ENCODE data around the gene TKT. TPM values are rescaled to one million over a fixed set of nuclear protein-coding genes. Genes with fewer than 3 reads are reported as not detected.
A peak's percentile ranks its signal among the peaks of the same experiment; 100 is the strongest.

The TKT gene
- polyA plus RNA-seq, 4 donors = 58.8 to 407 (median 128) TPM

DNA sequence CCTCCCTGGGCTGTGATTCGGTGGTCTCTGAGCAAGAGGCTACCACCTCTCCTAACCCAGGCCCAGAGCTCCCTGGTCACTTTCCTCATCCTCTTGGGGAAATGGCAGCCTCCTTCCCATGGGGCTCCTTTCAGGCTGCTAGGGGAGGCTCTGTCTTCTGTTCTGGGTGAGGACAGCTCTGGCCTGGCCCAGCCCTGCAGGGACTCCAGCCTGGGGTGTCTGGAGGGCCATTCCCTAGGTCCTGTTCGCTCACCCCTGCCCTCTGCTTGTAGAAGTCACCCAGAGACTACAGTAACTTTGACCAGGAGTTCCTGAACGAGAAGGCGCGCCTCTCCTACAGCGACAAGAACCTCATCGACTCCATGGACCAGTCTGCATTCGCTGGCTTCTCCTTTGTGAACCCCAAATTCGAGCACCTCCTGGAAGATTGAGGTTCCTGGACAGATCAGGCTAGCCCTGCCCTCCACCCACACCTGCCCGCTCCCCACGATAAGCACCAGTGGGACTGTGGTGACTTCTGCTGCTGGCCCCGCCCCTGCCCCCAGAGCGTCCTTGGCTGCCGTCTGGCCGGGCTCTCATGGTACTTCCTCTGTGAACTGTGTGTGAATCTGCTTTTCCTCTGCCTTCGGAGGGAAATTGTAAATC is 63.9 kb downstream of the TKT start:
- no peak for DNase-seq
- Histone ChIP-seq H3K4me3 (ENCODE audit: low read depth in 1 of 3, low read length in 3 of 3) (no peak overlapping the region), H3K4me1 (ENCODE audit: control insufficient read depth in 3 of 3, insufficient read depth in 2 of 3, low read depth in 1 of 3, low read length in 2 of 3) (peaks cover 0 to 22% (median 2%) of the 10 kb centered on the region in 3 donors), H3K27ac (ENCODE audit: low read depth in 1 of 3, low read length in 2 of 3) (peak overlapping the region in 1 of 3 donors; percentile 37), H3K27me3 (ENCODE audit: control insufficient read depth in 3 of 3, insufficient read depth in 3 of 3, low read length in 3 of 3) (no peaks in the 10 kb centered on the region), H3K36me3 (ENCODE audit: control insufficient read depth in 3 of 3, insufficient read depth in 2 of 3, low read depth in 1 of 3, low read length in 3 of 3) (peaks cover 8 to 69% (median 28%) of the 10 kb centered on the region in 3 donors), H3K9me3 (ENCODE audit: control insufficient read depth in 2 of 2, insufficient read depth in 1 of 2, low read depth in 1 of 2, low read length in 1 of 2) (no peaks in the 10 kb centered on the region)
- 86 to 91% (median 87%) methylated on average over 16 of the region's 16 CpGs for WGBS, 3 donors
- FAIRE-seq = no peak

DNA sequence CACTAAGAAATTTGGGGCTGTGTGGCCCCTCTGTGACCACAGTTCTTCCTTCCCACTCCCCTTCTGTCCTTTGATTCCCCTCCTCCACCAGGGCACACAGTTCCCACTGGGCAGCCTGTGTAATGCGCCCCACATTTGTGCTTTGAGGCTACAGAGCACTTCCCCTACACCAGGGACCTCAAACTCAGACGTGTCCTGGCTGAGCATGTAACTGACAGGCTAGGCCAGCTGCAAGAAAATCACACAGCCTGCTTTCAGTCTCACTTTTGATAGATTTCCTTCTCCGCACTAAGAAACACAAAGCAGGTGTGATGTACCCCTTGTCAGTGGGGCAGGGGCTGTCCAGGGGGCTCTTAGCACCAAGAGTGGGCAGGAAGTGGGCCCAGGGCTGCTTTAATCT is 65.2 kb downstream of the TKT start:
- Histone ChIP-seq H3K27me3 (ENCODE audit: control insufficient read depth in 3 of 3, insufficient read depth in 3 of 3, low read length in 3 of 3) (no peaks in the 10 kb centered on the region), H3K4me3 (ENCODE audit: low read depth in 1 of 3, low read length in 3 of 3) (no peak overlapping the region), H3K36me3 (ENCODE audit: control insufficient read depth in 3 of 3, insufficient read depth in 2 of 3, low read depth in 1 of 3, low read length in 3 of 3) (peaks cover 15 to 82% (median 34%) of the 10 kb centered on the region in 3 donors), H3K27ac (ENCODE audit: low read depth in 1 of 3, low read length in 2 of 3) (peak overlapping the region in 1 of 3 donors; percentile 29), H3K9me3 (ENCODE audit: control insufficient read depth in 2 of 2, insufficient read depth in 1 of 2, low read depth in 1 of 2, low read length in 1 of 2) (no peaks in the 10 kb centered on the region), H3K4me1 (ENCODE audit: control insufficient read depth in 3 of 3, insufficient read depth in 2 of 3, low read depth in 1 of 3, low read length in 2 of 3) (peaks cover 0 to 17% (median 2%) of the 10 kb centered on the region in 3 donors)
- FAIRE-seq = no peak
- WGBS, 3 donors = 77 to 95% (median 84%) methylated on average over 3 of the region's 3 CpGs
- DNase-seq = no peak

DNA sequence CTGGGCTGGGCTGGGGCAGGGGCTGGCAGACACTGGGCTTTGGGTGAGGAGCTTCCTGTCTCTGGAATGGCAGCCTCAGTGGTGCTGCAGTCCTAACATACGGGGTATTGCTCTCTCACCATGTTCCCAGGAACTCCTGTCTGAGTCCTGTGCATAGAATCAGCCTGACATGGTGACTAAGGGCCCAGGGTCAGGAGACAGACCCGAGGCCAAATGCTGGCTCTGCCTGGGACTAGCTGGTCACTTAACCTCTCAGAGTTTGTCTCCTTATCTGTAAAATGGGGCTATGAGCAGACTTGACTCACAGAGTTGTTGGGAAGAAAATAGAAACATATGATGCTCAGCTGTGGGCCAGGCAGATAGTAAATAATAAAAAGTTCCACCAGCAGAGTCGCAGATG is 66.5 kb downstream of the TKT start:
- WGBS, 3 donors = 92 to 94% (median 92%) methylated on average over 3 of the region's 3 CpGs
- no peak for FAIRE-seq
- peaks cover 15 to 84% (median 42%) of the 10 kb centered on the region in 3 donors for H3K36me3 ChIP-seq (ENCODE audit: control insufficient read depth in 3 of 3, insufficient read depth in 2 of 3, low read depth in 1 of 3, low read length in 3 of 3)

DNA sequence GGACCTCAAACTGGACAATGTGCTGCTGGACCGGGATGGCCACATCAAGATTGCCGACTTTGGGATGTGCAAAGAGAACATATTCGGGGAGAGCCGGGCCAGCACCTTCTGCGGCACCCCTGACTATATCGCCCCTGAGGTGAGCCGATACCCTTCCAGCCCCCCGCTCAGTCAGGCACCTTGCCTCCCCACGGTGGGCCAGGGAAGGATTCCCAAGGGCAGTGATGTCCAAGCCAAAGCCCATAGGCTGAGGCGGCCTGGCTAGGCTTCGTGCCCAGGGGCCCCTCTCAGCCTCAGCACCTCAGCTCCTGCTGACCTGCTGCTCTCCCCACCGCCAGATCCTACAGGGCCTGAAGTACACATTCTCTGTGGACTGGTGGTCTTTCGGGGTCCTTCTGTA is 67.1 kb downstream of the TKT start:
- H3K36me3 ChIP-seq (ENCODE audit: control insufficient read depth in 3 of 3, insufficient read depth in 2 of 3, low read depth in 1 of 3, low read length in 3 of 3) = peaks cover 17 to 80% (median 42%) of the 10 kb centered on the region in 3 donors

More for the DNA sequence above, 66.5 kb downstream of the TKT start:
- H3K4me3 ChIP-seq (ENCODE audit: low read depth in 1 of 3, low read length in 3 of 3) = no peak overlapping the region
- DNase-seq = no peak
- H3K9me3 ChIP-seq (ENCODE audit: control insufficient read depth in 2 of 2, insufficient read depth in 1 of 2, low read depth in 1 of 2, low read length in 1 of 2) = no peaks in the 10 kb centered on the region
- peaks cover 0 to 15% (median 2%) of the 10 kb centered on the region in 3 donors for H3K4me1 ChIP-seq (ENCODE audit: control insufficient read depth in 3 of 3, insufficient read depth in 2 of 3, low read depth in 1 of 3, low read length in 2 of 3)
- H3K27ac ChIP-seq (ENCODE audit: low read depth in 1 of 3, low read length in 2 of 3) = no peak overlapping the region
- no peaks in the 10 kb centered on the region for H3K27me3 ChIP-seq (ENCODE audit: control insufficient read depth in 3 of 3, insufficient read depth in 3 of 3, low read length in 3 of 3)

DNA sequence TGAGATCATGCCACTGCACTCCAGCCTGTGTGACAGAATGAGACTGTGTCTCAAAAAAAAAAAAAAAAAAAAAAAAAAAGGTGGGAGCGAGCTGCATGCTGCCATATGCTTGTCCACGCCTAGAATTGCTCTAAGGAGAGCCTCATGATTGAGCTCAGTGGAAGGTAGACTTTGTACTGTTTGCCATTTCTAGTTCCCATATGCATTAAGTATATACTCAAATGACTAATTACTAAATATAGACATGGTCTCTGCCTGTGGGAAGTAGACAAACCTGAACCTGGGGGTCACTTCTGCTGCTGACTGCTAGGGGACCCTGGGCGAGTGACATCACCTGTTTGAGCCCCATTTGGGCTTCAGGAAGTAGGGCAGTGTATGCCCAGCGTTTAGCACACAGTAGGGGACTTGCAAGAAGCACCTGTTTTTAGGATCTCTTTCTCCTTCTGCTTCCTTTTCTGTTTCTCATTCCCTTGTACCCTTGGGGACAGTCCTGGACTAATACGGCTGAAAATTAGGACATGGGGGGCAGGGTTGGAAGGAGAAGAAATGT is 67.6 kb downstream of the TKT start:
- DNase-seq (peak; percentile 84 to 89), FAIRE-seq (no peak)
- peaks cover 0 to 15% (median 2%) of the 10 kb centered on the region in 3 donors for H3K4me1 ChIP-seq (ENCODE audit: control insufficient read depth in 3 of 3, insufficient read depth in 2 of 3, low read depth in 1 of 3, low read length in 2 of 3)
- no peaks in the 10 kb centered on the region for H3K9me3 ChIP-seq (ENCODE audit: control insufficient read depth in 2 of 2, insufficient read depth in 1 of 2, low read depth in 1 of 2, low read length in 1 of 2)
- 49 to 72% (median 61%) methylated on average over 4 to 5 of the region's 5 CpGs for WGBS, 3 donors
- no peaks in the 10 kb centered on the region for H3K27me3 ChIP-seq (ENCODE audit: control insufficient read depth in 3 of 3, insufficient read depth in 3 of 3, low read length in 3 of 3)
- H3K4me3 ChIP-seq (ENCODE audit: low read depth in 1 of 3, low read length in 3 of 3) = no peak overlapping the region
- peak overlapping the region; percentile 37 to 82 (median 45) for H3K27ac ChIP-seq (ENCODE audit: low read depth in 1 of 3, low read length in 2 of 3)
- H3K36me3 ChIP-seq (ENCODE audit: control insufficient read depth in 3 of 3, insufficient read depth in 2 of 3, low read depth in 1 of 3, low read length in 3 of 3) = peaks cover 21 to 81% (median 45%) of the 10 kb centered on the region in 3 donors

More for the DNA sequence above, 67.1 kb downstream of the TKT start:
- no peak overlapping the region for H3K4me3 ChIP-seq (ENCODE audit: low read depth in 1 of 3, low read length in 3 of 3)
- H3K27ac ChIP-seq (ENCODE audit: low read depth in 1 of 3, low read length in 2 of 3) = peak overlapping the region; percentile 37 to 82 (median 45)
- no peak for FAIRE-seq
- no peaks in the 10 kb centered on the region for H3K27me3 ChIP-seq (ENCODE audit: control insufficient read depth in 3 of 3, insufficient read depth in 3 of 3, low read length in 3 of 3)
- H3K4me1 ChIP-seq (ENCODE audit: control insufficient read depth in 3 of 3, insufficient read depth in 2 of 3, low read depth in 1 of 3, low read length in 2 of 3) = peaks cover 0 to 15% (median 2%) of the 10 kb centered on the region in 3 donors
- H3K9me3 ChIP-seq (ENCODE audit: control insufficient read depth in 2 of 2, insufficient read depth in 1 of 2, low read depth in 1 of 2, low read length in 1 of 2) = no peaks in the 10 kb centered on the region
- WGBS, 3 donors = 94 to 96% (median 95%) methylated on average over 13 of the region's 13 CpGs
- DNase-seq = no peak

DNA sequence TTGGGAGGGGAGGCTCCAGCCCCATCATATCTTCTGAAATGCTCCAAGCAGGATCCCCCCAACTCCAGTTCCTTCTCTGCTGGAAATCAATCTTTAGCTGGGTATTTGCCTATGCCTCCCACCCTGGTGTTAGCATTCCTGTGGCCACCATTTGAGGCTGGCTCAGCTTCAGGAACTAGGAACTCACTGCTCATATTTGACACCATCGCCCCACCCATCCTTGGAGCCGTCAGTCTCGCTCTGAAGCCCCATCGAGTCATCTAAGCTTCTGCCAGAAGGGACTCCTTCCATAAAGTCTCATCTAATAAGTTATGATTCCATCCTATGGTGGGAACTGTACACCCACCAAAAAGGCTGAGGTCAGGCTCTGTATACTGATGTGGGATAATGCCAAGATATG is 68.4 kb downstream of the TKT start:
- DNase-seq (no peak), FAIRE-seq (no peak)
- Histone ChIP-seq H3K4me3 (ENCODE audit: low read depth in 1 of 3, low read length in 3 of 3) (no peak overlapping the region), H3K27me3 (ENCODE audit: control insufficient read depth in 3 of 3, insufficient read depth in 3 of 3, low read length in 3 of 3) (no peaks in the 10 kb centered on the region), H3K27ac (ENCODE audit: low read depth in 1 of 3, low read length in 2 of 3) (peak overlapping the region in 1 of 3 donors; percentile 48), H3K9me3 (ENCODE audit: control insufficient read depth in 2 of 2, insufficient read depth in 1 of 2, low read depth in 1 of 2, low read length in 1 of 2) (no peaks in the 10 kb centered on the region), H3K4me1 (ENCODE audit: control insufficient read depth in 3 of 3, insufficient read depth in 2 of 3, low read depth in 1 of 3, low read length in 2 of 3) (peaks cover 0 to 15% (median 2%) of the 10 kb centered on the region in 3 donors), H3K36me3 (ENCODE audit: control insufficient read depth in 3 of 3, insufficient read depth in 2 of 3, low read depth in 1 of 3, low read length in 3 of 3) (peaks cover 29 to 83% (median 46%) of the 10 kb centered on the region in 3 donors)
- 86 to 91% (median 90%) methylated on average over 4 of the region's 4 CpGs for WGBS, 3 donors

DNA sequence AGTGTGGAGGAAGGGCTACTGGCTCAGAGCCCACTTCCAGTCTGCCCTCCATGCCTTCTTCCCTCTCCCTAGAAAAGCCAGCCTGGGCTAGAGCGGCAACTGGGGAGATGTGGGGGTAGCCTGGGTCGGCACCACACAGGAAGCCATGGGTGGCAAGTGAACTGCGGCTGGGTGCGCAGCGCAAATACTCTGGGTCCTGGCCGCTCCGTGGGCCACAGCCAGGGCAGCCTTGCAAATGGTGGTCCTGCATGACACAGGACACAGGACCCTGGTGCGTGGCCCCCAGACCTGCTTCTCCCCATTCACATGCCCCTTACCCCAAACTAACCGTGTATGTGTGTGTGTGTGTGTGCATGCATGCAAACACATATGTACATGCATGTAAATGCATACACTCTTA is 69.1 kb downstream of the TKT start:
- FAIRE-seq = no peak
- H3K36me3 ChIP-seq (ENCODE audit: control insufficient read depth in 3 of 3, insufficient read depth in 2 of 3, low read depth in 1 of 3, low read length in 3 of 3) = peaks cover 33 to 84% (median 47%) of the 10 kb centered on the region in 3 donors
- no peaks in the 10 kb centered on the region for H3K27me3 ChIP-seq (ENCODE audit: control insufficient read depth in 3 of 3, insufficient read depth in 3 of 3, low read length in 3 of 3)
- no peak overlapping the region for H3K27ac ChIP-seq (ENCODE audit: low read depth in 1 of 3, low read length in 2 of 3)
- H3K9me3 ChIP-seq (ENCODE audit: control insufficient read depth in 2 of 2, insufficient read depth in 1 of 2, low read depth in 1 of 2, low read length in 1 of 2) = no peaks in the 10 kb centered on the region
- peaks cover 0 to 15% (median 2%) of the 10 kb centered on the region in 3 donors for H3K4me1 ChIP-seq (ENCODE audit: control insufficient read depth in 3 of 3, insufficient read depth in 2 of 3, low read depth in 1 of 3, low read length in 2 of 3)
- WGBS, 3 donors = 92 to 99% (median 96%) methylated on average over 9 of the region's 9 CpGs
- no peak overlapping the region for H3K4me3 ChIP-seq (ENCODE audit: low read depth in 1 of 3, low read length in 3 of 3)
- DNase-seq = no peak

DNA sequence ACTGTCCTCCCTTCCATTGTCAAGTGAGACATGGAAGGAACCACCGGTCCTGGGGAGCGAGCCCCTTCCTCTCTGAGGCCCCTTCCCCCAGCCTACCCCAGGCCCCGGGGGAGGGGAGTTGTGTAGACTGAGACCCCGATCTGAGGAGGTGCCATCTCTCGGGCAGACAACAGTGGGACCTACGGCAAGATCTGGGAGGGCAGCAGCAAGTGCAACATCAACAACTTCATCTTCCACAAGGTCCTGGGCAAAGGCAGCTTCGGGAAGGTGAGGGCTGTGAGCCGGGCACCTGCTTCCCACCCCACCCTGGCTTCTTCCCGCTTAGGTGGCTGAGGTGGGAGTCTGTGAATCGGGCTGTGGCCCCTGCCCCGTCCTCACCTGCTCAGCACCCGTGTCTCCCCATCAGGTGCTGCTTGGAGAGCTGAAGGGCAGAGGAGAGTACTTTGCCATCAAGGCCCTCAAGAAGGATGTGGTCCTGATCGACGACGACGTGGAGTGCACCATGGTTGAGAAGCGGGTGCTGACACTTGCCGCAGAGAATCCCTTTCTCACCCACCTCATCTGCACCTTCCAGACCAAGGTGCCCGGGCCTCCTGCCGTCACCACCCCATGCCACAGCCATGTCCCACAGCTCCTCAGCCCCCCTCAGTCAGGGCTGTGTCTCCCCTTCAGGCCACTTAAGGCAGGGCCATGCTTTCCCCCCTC is 69.9 kb downstream of the TKT start:
- peaks cover 34 to 89% (median 53%) of the 10 kb centered on the region in 3 donors for H3K36me3 ChIP-seq (ENCODE audit: control insufficient read depth in 3 of 3, insufficient read depth in 2 of 3, low read depth in 1 of 3, low read length in 3 of 3)
- DNase-seq (no peak), FAIRE-seq (no peak)
- no peaks in the 10 kb centered on the region for H3K9me3 ChIP-seq (ENCODE audit: control insufficient read depth in 2 of 2, insufficient read depth in 1 of 2, low read depth in 1 of 2, low read length in 1 of 2)
- WGBS, 3 donors = 93 to 94% (median 93%) methylated on average over 19 to 20 of the region's 20 CpGs
- no peaks in the 10 kb centered on the region for H3K27me3 ChIP-seq (ENCODE audit: control insufficient read depth in 3 of 3, insufficient read depth in 3 of 3, low read length in 3 of 3)
- no peak overlapping the region for H3K4me3 ChIP-seq (ENCODE audit: low read depth in 1 of 3, low read length in 3 of 3)
- no peak overlapping the region for H3K27ac ChIP-seq (ENCODE audit: low read depth in 1 of 3, low read length in 2 of 3)
- peaks cover 0 to 15% (median 2%) of the 10 kb centered on the region in 3 donors for H3K4me1 ChIP-seq (ENCODE audit: control insufficient read depth in 3 of 3, insufficient read depth in 2 of 3, low read depth in 1 of 3, low read length in 2 of 3)
